GM23248 (cell line): ENCODE results near the gene POU2F1. TPM values are rescaled to one million over a fixed set of nuclear protein-coding genes. Genes with fewer than 3 reads are reported as not detected.

Source experiments
- DNase-seq: peaks from one replicate; pipeline ENCODE4 v3.0.0-alpha.2; 2015
- H2AFZ ChIP-seq: fragments of 200-600 bp; sonication (generic); 2 replicates; pipeline ENCODE4 v1.6.1; 2016; ENCODE audit warnings: antibody characterized with exemption
- H3F3A ChIP-seq: fragments of 200-600 bp; sonication (generic); 2 replicates; pipeline ENCODE4 v1.6.1; 2016; ENCODE audit warnings: mild to moderate bottlenecking, antibody characterized with exemption, mixed run types; ENCODE audit not compliant: insufficient read depth
- H3K27ac ChIP-seq: fragments of 200-600 bp; sonication (generic); 2 replicates; pipeline ENCODE4 v1.5.1; 2016; ENCODE audit warnings: mild to moderate bottlenecking
- H3K27me3 ChIP-seq: fragments of 200-600 bp; sonication (generic); replicated peaks from 2 replicates; pipeline ENCODE4 v1.6.1; 2016; ENCODE audit warnings: mild to moderate bottlenecking; ENCODE audit not compliant: insufficient read depth
- H3K36me3 ChIP-seq: fragments of 200-600 bp; sonication (generic); 2 replicates; pipeline ENCODE4 v1.6.1; 2016; ENCODE audit warnings: low read depth, mild to moderate bottlenecking
- H3K4me1 ChIP-seq: fragments of 200-600 bp; sonication (generic); 2 replicates; pipeline ENCODE4 v1.6.1; 2016; ENCODE audit warnings: mild to moderate bottlenecking; ENCODE audit not compliant: insufficient read depth
- H3K4me2 ChIP-seq: fragments of 200-600 bp; sonication (generic); one replicate; pipeline ENCODE4 v1.6.1; 2016; ENCODE audit warnings: mild to moderate bottlenecking; ENCODE audit not compliant: unreplicated experiment
- H3K4me3 ChIP-seq: fragments of 200-600 bp; sonication (generic); 2 replicates; pipeline ENCODE4 v1.5.1; 2016; ENCODE audit warnings: mild to moderate bottlenecking
- H3K79me2 ChIP-seq: fragments of 200-600 bp; sonication (generic); 2 replicates; pipeline ENCODE4 v1.6.1; 2016; ENCODE audit warnings: mild to moderate bottlenecking; ENCODE audit not compliant: insufficient read depth
- H3K9ac ChIP-seq: fragments of 200-600 bp; sonication (generic); 2 replicates; pipeline ENCODE4 v1.6.1; 2016; ENCODE audit warnings: mild to moderate bottlenecking
- H3K9me2 ChIP-seq: fragments of 200-600 bp; sonication (generic); 2 replicates; pipeline ENCODE4 v1.6.1; 2016; ENCODE audit warnings: mixed run types, mild to moderate bottlenecking, moderate library complexity; ENCODE audit not compliant: insufficient read depth
- H3K9me3 ChIP-seq: fragments of 200-600 bp; sonication (generic); one replicate; pipeline ENCODE4 v1.6.1; 2017; ENCODE audit warnings: low read depth
- H4K20me1 ChIP-seq: fragments of 200-600 bp; sonication (generic); 2 replicates; pipeline ENCODE4 v1.6.0; 2016; ENCODE audit not compliant: insufficient read depth
- EZH2 ChIP-seq: fragments of 200-600 bp; sonication (generic); IDR thresholded peaks from 2 replicates; pipeline ENCODE4 v1.6.1; 2018; ENCODE audit warnings: antibody characterized with exemption, mild to moderate bottlenecking; ENCODE audit not compliant: insufficient read depth, poor library complexity, severe bottlenecking
- EZH2phosphoT487 ChIP-seq: fragments of 200-600 bp; sonication (generic); IDR thresholded peaks from 2 replicates; pipeline ENCODE4 v1.6.1; 2018; ENCODE audit warnings: antibody characterized with exemption, moderate library complexity, mild to moderate bottlenecking, low read depth; ENCODE audit not compliant: insufficient read depth
- whole genome bisulfite sequencing, 2 experiments: methylation state at CpG; one replicate each; pipeline ENCODE4 v1.1.6; 2015 to 2017; ENCODE audit warnings: low lambda C conversion rate in 2 of 2, low coverage in 1 of 2; ENCODE audit errors: missing lambda C conversion rate in 2 of 2; 5-methylcytosine and 5-hydroxymethylcytosine counted together
- in situ Hi-C: fragments of 300-500 bp; cut with MboI; formaldehyde crosslinking; loops from 2 replicates; pipeline ENCODE4 v1.15.0; 2020
- polyA plus RNA-seq: library from polyadenylated mRNA; unstranded; fragments of >200 nt; fragmentation: Nextera tagmentation; extraction: Ambion mirVana; gene quantifications from 2 replicates; pipeline ENCODE4 v1.2.1, GENCODE V29; 2016
- total RNA-seq: library from RNA; depleted of rRNA; stranded (reverse); fragments of >200 nt; shearing (Covaris generic); gene quantifications from 2 replicates; pipeline ENCODE4 v1.2.3, GENCODE V29; 2014

POU2F1 gene
- total and polyA plus RNA-seq, 2 experiments from 2014 or later = 3.4 to 3.7 TPM

DNA sequence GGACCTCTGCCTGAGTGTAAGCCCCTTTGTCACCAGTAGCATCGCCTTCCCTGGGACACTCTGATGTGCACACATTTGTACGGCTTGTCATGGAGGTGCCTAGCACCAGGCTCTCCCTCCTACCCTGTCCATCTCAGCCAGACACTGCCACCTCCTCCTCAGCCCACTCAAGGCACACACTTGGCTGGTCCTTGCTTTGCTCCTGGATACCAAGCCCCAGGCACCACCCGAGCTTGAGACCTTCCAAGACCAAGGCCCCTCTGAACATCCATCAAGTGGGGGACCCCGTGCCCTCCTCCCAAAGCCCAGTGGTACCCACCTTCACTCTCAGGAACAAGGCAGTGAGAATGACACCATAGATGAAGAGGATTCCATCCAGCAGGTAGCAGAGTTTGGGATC, 219.7 kb downstream of the POU2F1 start:
- Histone ChIP-seq H3K9ac (no peak overlapping the region), H3K27ac (no peak overlapping the region), H3F3A (no peaks in the 10 kb centered on the region), H3K9me3 (no peaks in the 10 kb centered on the region), H2AFZ (no peak overlapping the region), H3K4me2 (no peak overlapping the region), H3K4me3 (no peak overlapping the region), H3K4me1 (no peaks in the 10 kb centered on the region), H3K9me2 (no peaks in the 10 kb centered on the region), H3K36me3 (no peaks in the 10 kb centered on the region), H4K20me1 (no peaks in the 10 kb centered on the region), H3K79me2 (no peaks in the 10 kb centered on the region), H3K27me3 (no peaks in the 10 kb centered on the region; the same call in 1 of the 2 replicates)
- in situ Hi-C loops = loop anchor here (10.0 kb wide), 2 partner anchors 176 to 376 kb away; no protein-coding TSS in a partner anchor
- 89 to 92% methylated on average over 4 of the region's 4 CpGs for WGBS, 2 experiments
- TF ChIP-seq EZH2 = no peak
- no peak for TF ChIP-seq EZH2phosphoT487
- no peak for DNase-seq

DNA sequence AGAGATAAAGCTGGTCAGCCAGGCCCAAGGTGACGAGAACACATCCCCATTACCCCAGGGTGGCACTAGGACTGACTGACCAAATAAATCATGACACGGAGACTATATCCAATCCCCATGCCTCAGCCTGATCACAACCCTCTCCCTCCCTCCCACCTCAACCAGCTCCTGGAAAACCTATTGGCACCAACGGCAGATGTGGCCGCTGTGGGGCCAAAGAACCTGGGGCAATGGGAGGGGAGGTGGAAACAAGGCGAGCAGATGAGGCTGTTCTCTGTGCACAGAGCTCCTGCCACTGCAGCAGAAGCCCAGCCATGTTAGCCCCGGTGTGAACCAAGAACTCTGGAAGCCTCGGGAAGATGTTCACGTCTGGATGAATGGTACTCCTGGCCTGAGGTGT, 220.1 kb downstream of the POU2F1 start:
- in situ Hi-C loops = loop anchor here (10.0 kb wide), 2 partner anchors 176 to 376 kb away; no protein-coding TSS in a partner anchor
- no peaks in the 10 kb centered on the region for H3K79me2 ChIP-seq
- H3K4me2 ChIP-seq = no peak overlapping the region
- no peak overlapping the region for H3K27ac ChIP-seq
- WGBS, 2 experiments = 86 to 91% methylated on average over 8 of the region's 8 CpGs
- H4K20me1 ChIP-seq = no peaks in the 10 kb centered on the region
- H3K4me1 ChIP-seq = no peaks in the 10 kb centered on the region
- H3F3A ChIP-seq = no peaks in the 10 kb centered on the region
- H3K4me3 ChIP-seq = no peak overlapping the region
- no peaks in the 10 kb centered on the region; the same call in none of the 2 replicates for H3K27me3 ChIP-seq
- H3K9ac ChIP-seq = no peak overlapping the region
- no peak overlapping the region for H2AFZ ChIP-seq
- no peaks in the 10 kb centered on the region for H3K36me3 ChIP-seq
- no peak for DNase-seq
- H3K9me2 ChIP-seq = no peaks in the 10 kb centered on the region
- no peaks in the 10 kb centered on the region for H3K9me3 ChIP-seq
- TF ChIP-seq EZH2 (no peak), EZH2phosphoT487 (no peak)

DNA sequence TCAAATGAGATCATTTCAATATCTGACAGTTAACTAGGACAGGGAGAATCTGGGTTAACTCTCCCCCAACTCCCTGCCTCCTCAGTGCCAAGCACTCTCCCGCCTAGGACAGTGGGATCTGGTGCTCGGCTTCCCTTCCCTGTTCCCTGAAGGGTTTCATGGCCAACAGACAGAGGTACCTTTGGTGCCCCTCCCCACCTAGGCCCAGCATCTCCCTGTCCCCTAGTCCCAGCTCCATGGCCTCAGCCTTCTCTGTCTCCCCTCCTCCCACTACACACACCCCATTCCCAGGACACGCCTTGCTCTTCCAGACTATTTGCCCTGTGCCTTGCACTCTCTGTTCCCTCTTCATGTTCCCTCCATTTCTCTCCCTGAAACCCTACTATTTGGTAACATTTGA, 220.5 kb downstream of the POU2F1 start:
- no peak for TF ChIP-seq EZH2phosphoT487
- no peak for TF ChIP-seq EZH2
- no peak for DNase-seq
- WGBS, 2 experiments = 87 to 89% methylated on average over 3 of the region's 3 CpGs
- in situ Hi-C loops = loop anchor here (10.0 kb wide), 2 partner anchors 176 to 376 kb away; no protein-coding TSS in a partner anchor
- no peaks in the 10 kb centered on the region for H3F3A ChIP-seq
- H3K4me1 ChIP-seq = no peaks in the 10 kb centered on the region
- H3K4me2 ChIP-seq = no peak overlapping the region
- no peaks in the 10 kb centered on the region for H3K36me3 ChIP-seq
- no peak overlapping the region for H3K27ac ChIP-seq
- H3K9ac ChIP-seq = no peak overlapping the region
- no peaks in the 10 kb centered on the region for H4K20me1 ChIP-seq
- H3K79me2 ChIP-seq = no peaks in the 10 kb centered on the region
- no peak overlapping the region for H2AFZ ChIP-seq
- H3K9me2 ChIP-seq = no peaks in the 10 kb centered on the region
- H3K9me3 ChIP-seq = no peaks in the 10 kb centered on the region
- H3K27me3 ChIP-seq = no peaks in the 10 kb centered on the region; the same call in none of the 2 replicates
- H3K4me3 ChIP-seq = no peak overlapping the region

DNA sequence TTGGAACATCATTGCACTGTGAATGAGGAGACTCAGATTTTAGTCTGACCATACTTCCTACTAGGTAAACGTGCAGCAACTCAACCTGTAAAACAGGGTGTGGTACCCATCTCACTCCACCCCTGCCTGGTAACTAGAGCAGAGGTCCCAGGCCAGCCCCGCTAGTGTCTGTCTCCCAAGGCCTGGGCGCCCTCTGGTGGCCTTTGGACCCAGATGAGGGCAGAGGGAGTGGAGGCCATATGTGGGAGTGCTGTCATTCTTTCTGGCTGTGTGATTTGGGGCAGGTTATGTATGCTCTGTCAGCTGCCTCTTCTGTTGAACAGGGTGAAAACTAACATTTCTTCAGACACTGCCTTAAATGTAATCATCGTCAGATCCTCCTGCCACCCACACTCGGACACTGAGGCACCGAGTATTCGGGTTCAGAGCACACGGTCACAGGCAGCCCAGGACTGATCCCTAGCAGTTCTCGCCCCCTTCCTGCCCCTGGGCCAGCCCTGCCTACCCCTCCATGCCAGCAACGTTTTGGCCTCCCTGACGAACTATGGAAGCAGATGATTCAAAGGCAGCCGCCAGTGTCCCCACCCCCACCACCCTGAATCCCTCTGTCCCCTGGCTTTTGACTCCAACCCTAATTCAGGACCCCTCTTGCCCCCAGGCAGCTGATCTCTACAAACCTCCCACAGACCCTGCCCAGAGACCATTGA, 221.6 kb downstream of the POU2F1 start:
- no peak overlapping the region for H2AFZ ChIP-seq
- no peak overlapping the region for H3K9ac ChIP-seq
- 42 to 43% methylated on average over 12 of the region's 12 CpGs for WGBS, 2 experiments
- DNase-seq = peak; percentile 87
- H4K20me1 ChIP-seq = no peaks in the 10 kb centered on the region
- H3K9me2 ChIP-seq = no peaks in the 10 kb centered on the region
- no peaks in the 10 kb centered on the region; the same call in none of the 2 replicates for H3K27me3 ChIP-seq
- H3F3A ChIP-seq = no peaks in the 10 kb centered on the region
- H3K9me3 ChIP-seq = no peaks in the 10 kb centered on the region
- no peak overlapping the region for H3K27ac ChIP-seq
- no peak overlapping the region for H3K4me2 ChIP-seq
- H3K79me2 ChIP-seq = no peaks in the 10 kb centered on the region
- no peaks in the 10 kb centered on the region for H3K36me3 ChIP-seq
- no peak overlapping the region for H3K4me3 ChIP-seq
- TF ChIP-seq EZH2phosphoT487 = no peak
- no peak for TF ChIP-seq EZH2
- in situ Hi-C loops = loop anchor here (10.0 kb wide), 2 partner anchors 177 to 377 kb away; no protein-coding TSS in a partner anchor
- no peaks in the 10 kb centered on the region for H3K4me1 ChIP-seq
